ENCODE data around the gene IL15RA.
"Not testable (repeated sequence)": the region's sequence is repeated elsewhere in the genome, so short reads cannot be mapped to it uniquely, and the experiment has no call there.

IL15RA gene

DNA sequence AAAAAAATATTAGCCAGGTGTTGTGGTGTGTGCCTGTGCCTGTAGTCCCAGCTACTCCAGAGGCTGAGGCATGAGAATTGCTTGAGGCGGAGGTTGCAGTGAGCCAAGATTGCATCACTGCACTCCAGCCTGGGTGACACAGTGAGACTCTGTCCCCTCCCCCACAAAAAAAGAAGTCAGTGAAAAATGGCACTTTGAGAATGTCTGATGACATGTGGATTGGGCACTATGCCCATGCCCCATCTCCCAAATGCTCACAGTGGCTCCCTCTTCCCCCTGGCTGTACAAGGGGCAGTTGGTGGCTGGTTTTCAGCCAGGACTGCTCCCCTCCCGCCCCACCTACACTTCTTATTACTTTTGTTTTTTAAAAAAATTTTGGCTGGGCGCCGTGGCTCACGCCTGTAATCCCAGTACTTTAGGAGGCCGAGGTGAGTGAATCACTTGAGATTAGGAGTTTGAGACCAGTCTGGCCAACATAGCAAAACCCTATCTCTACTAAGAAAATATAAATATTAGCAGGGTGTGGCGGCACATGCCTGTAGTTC is 26.1 kb downstream of the IL15RA start:
- H3K9me3 ChIP-seq: no peaks in the 10 kb centered on the region
- no peak overlapping the region for H3K4me3 ChIP-seq (ENCODE audit: low read depth, low read length)
- no peaks in the 10 kb centered on the region for H3K36me3 ChIP-seq
- H3K27me3 ChIP-seq: peaks cover 5% of the 10 kb centered on the region; the same call in 1 of the 2 replicates
- no peak for TF ChIP-seq CTCF (IDR thresholded peaks at IDR 0.05; ENCODE audit: low read depth, low read length)
- DNase-seq: no peak
- no peaks in the 10 kb centered on the region for H3K4me1 ChIP-seq

- Histone ChIP-seq H3K36me3 (no peaks in the 10 kb centered on the region), H3K4me3 (ENCODE audit: low read depth, low read length) (no peak overlapping the region), H3K4me1 (no peaks in the 10 kb centered on the region), H3K9me3 (no peaks in the 10 kb centered on the region), H3K27me3 (peaks cover 5% of the 10 kb centered on the region; the same call in 1 of the 2 replicates)
- peak; percentile 51 for DNase-seq
- TF ChIP-seq CTCF (IDR thresholded peaks at IDR 0.05; ENCODE audit: low read depth, low read length): peak; percentile 53
Observed at GRCh38 chr10:5949009-5949759, 28.2 kb downstream of the IL15RA start.

DNA sequence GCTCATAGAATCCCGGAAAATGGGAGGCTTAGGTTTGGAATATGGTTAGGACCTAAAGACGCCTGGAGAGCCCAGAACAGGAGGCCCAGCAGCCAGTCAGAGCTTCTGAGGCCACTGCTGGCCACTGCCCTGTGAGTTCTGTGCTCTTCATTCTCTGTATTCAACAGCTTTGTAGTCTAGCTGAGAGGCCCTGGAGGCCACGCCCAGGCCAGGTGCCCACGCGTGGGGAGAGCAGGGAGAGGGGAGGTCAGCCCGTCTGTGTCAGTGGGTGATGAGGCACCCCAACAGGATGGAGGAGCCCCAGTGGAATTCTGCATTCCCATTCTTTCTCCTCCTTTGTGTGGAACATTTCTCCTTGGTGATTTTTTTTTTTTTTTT is 29.1 kb downstream of the IL15RA start:
- H3K36me3 ChIP-seq: no peaks in the 10 kb centered on the region
- H3K4me3 ChIP-seq (ENCODE audit: low read depth, low read length): no peak overlapping the region
- no peaks in the 10 kb centered on the region for H3K4me1 ChIP-seq
- no peaks in the 10 kb centered on the region for H3K9me3 ChIP-seq
- H3K27me3 ChIP-seq: peaks cover 5% of the 10 kb centered on the region; the same call in 1 of the 2 replicates
- no peak for TF ChIP-seq CTCF (IDR thresholded peaks at IDR 0.05; ENCODE audit: low read depth, low read length)
- no peak for DNase-seq

- no peak for TF ChIP-seq CTCF (IDR thresholded peaks at IDR 0.05; ENCODE audit: low read depth, low read length)
- Histone ChIP-seq H3K4me3 (ENCODE audit: low read depth, low read length) (no peak overlapping the region), H3K4me1 (no peaks in the 10 kb centered on the region), H3K9me3 (no peaks in the 10 kb centered on the region), H3K36me3 (no peaks in the 10 kb centered on the region), H3K27me3 (peaks cover 5% of the 10 kb centered on the region; the same call in 1 of the 2 replicates)
- peak; percentile 25 for DNase-seq
Observed at GRCh38 chr10:5947471-5948207, 29.7 kb downstream of the IL15RA start.

DNA sequence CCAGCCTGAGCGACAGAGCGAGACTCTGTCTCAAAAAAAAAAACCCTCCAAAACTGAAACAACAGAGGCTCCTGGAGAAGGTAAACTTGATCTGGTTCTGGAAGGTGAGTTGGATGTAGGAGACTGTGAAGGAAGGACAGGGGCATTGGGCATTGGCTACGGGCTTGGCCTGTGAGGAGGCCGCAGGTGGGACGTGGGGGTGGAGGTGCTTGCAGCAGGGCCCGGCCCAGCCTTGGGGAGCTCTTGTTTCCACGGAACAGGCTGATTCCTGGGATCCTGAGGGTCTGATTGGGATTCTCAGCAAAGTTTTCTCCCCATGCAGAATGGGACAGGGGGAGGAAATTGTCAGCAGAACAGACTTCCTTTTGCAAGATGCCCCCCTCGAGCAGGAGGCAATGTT is 30.6 kb downstream of the IL15RA start:
- TF ChIP-seq CTCF (IDR thresholded peaks at IDR 0.05; ENCODE audit: low read depth, low read length): no peak
- Histone ChIP-seq H3K9me3 (no peaks in the 10 kb centered on the region), H3K27me3 (peaks cover 5% of the 10 kb centered on the region; the same call in 1 of the 2 replicates), H3K4me3 (ENCODE audit: low read depth, low read length) (no peak overlapping the region), H3K36me3 (no peaks in the 10 kb centered on the region), H3K4me1 (no peaks in the 10 kb centered on the region)
- DNase-seq: no peak

DNA sequence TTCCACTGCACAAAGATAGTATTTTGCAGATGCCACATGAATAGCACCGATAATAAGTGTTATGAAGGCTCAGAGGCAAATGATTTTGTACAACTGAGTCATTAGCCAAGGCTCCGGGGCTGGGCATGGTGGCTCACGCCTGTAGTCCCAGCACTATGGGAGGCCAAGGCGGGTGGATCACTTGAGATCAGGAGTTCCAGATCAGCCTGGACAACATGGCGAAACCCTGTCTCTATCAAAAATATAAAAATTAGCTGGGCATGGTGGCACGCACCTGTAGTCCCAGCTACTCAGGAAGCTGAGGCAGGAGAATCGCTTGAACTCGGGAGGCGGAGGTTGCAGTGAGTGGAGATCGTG is 30.9 kb downstream of the IL15RA start:
- not testable (repeated sequence) for H3K27me3 ChIP-seq; H3K9me3 ChIP-seq; H3K36me3 ChIP-seq; H3K4me1 ChIP-seq; H3K4me3 ChIP-seq (ENCODE audit: low read depth, low read length); DNase-seq
